GM12878 (cell line): ENCODE measurements around the gene OR10Z1. TPM values are rescaled to one million over a fixed set of nuclear protein-coding genes. Genes with fewer than 3 reads are reported as not detected.

Source experiments
- ATAC-seq: fragments of 200-7000 bp; cut with Tn5 transposase; 3 replicates; pipeline ENCODE4 v1.9.1; 2020; ENCODE audit warnings: mild to moderate bottlenecking, moderate library complexity
- BruUV-seq: library from RNA; stranded (reverse); fragments of 400-500 nt; replicated peaks from 2 replicates; lab custom pipeline; 2021; lab: Mats Ljungman, UMichigan
- CTCF ChIA-PET: fragments of 300-600 bp; sonication (Branson Sonifier 250); formaldehyde crosslinking; extraction: SDS; loops from one replicate; lab custom pipeline; 2021; ENCODE audit warnings: inconsistent platforms; lab: Yijun Ruan, JAX
- POLR2A ChIA-PET: fragments of 350-600 bp; formaldehyde crosslinking; extraction: SDS; loops from one replicate; lab custom pipeline; 2021; ENCODE audit warnings: inconsistent platforms; lab: Charles Lee
- RAD21 ChIA-PET: fragments of 300-600 bp; sonication (Branson Sonifier 250); formaldehyde crosslinking; loops from one replicate; lab custom pipeline; 2023; ENCODE audit warnings: antibody characterized with exemption; ENCODE audit not compliant: unreplicated experiment; lab: Charles Lee
- SMC1A ChIA-PET: fragments of 300-600 bp; sonication (Branson Sonifier 250); formaldehyde crosslinking; loops from one replicate; lab custom pipeline; 2023; ENCODE audit not compliant: unreplicated experiment, uncharacterized antibody; lab: Charles Lee
- DNase-seq: peaks from one replicate; pipeline ENCODE4 v3.0.0-alpha.2; 2011; ENCODE audit warnings: low read depth, low spot score
- FAIRE-seq: peaks from 3 replicates; lab custom pipeline; 2011; peaks lifted over from hg19 to GRCh38; lab: Jason Lieb, UNC
- H2AFZ ChIP-seq: 2 replicates; pipeline ENCODE4 v1.6.0; 2011; ENCODE audit warnings: low read depth, low read length, control low read depth; ENCODE audit not compliant: control insufficient read depth
- H3K27ac ChIP-seq: 2 replicates; pipeline ENCODE4 v1.5.1; 2011; ENCODE audit warnings: control low read depth; ENCODE audit not compliant: control insufficient read depth, insufficient read depth
- H3K27me3 ChIP-seq, 2 experiments: replicated peaks in 1 of 2; 2 replicates each; pipeline versions ENCODE4 v1.6.0 to v1.6.1; 2011; ENCODE audit warnings: low read length in 1 of 2; ENCODE audit not compliant: control insufficient read depth in 2 of 2, insufficient read depth in 2 of 2
- H3K36me3 ChIP-seq, 2 experiments: 2 replicates each; pipeline ENCODE4 v1.5.1; 2011; ENCODE audit warnings: low read length in 1 of 2; ENCODE audit not compliant: control insufficient read depth in 2 of 2, insufficient read depth in 2 of 2
- H3K4me1 ChIP-seq: 2 replicates; pipeline ENCODE4 v1.6.1; 2011; ENCODE audit warnings: mild to moderate bottlenecking, low read length, moderate library complexity, mixed read lengths; ENCODE audit not compliant: control insufficient read depth, insufficient read depth
- H3K4me2 ChIP-seq: 2 replicates; pipeline ENCODE4 v1.6.0; 2011; ENCODE audit warnings: control low read depth; ENCODE audit not compliant: control insufficient read depth, insufficient read depth
- H3K4me3 ChIP-seq: fragments of 200-600 bp; sonication (generic); 2 replicates; pipeline ENCODE4 v1.5.1; 2016
- H3K79me2 ChIP-seq: 2 replicates; pipeline ENCODE4 v1.6.0; 2011; ENCODE audit warnings: low read length; ENCODE audit not compliant: control insufficient read depth, insufficient read depth
- H3K9ac ChIP-seq: 2 replicates; pipeline ENCODE4 v1.8.0; 2011; ENCODE audit warnings: low read length, control low read depth, mixed read lengths; ENCODE audit not compliant: control insufficient read depth, insufficient read depth
- H3K9me3 ChIP-seq: replicated peaks from 3 replicates; pipeline ENCODE4 v1.5.1; 2011; ENCODE audit warnings: mild to moderate bottlenecking, low read length; ENCODE audit not compliant: control insufficient read depth, insufficient read depth
- H4K20me1 ChIP-seq: 2 replicates; pipeline ENCODE4 v1.6.0; 2011; ENCODE audit not compliant: control insufficient read depth, insufficient read depth
- BACH1 ChIP-seq: fragments of 450-650 bp; IDR thresholded peaks from 2 replicates; pipeline ENCODE4 v1.6.1; 2017; ENCODE audit warnings: mild to moderate bottlenecking, borderline replicate concordance
- FOXK2 ChIP-seq: fragments of 450-650 bp; IDR thresholded peaks from 2 replicates; pipeline ENCODE4 v1.6.1; 2017; ENCODE audit warnings: mild to moderate bottlenecking, moderate library complexity
- IKZF1 ChIP-seq: fragments of 450-650 bp; conservative IDR thresholded peaks from 2 replicates; pipeline ENCODE4 v1.6.1; 2017; ENCODE audit warnings: antibody characterized with exemption, mild to moderate bottlenecking
- JUND ChIP-seq: IDR thresholded peaks from 2 replicates; pipeline ENCODE4 v1.6.1; 2012; ENCODE audit warnings: low read depth, mild to moderate bottlenecking, low read length, improper control_type of control experiment, moderate library complexity
- NR2F1 ChIP-seq: fragments of 450-650 bp; conservative IDR thresholded peaks from 2 replicates; pipeline ENCODE4 v1.6.1; 2017; ENCODE audit warnings: mild to moderate bottlenecking
- RCOR1 ChIP-seq: conservative IDR thresholded peaks from 2 replicates; pipeline ENCODE4 v1.6.1; 2012; ENCODE audit warnings: low read depth, low read length, improper control_type of control experiment
- SIX5 ChIP-seq: IDR thresholded peaks from 2 replicates; pipeline ENCODE4 v1.6.1; 2011; ENCODE audit warnings: mild to moderate bottlenecking, low read depth, low read length, moderate library complexity; ENCODE audit not compliant: severe bottlenecking
- TARDBP ChIP-seq: IDR thresholded peaks from 2 replicates; pipeline ENCODE4 v1.6.1; 2016; ENCODE audit warnings: borderline replicate concordance
- WRNIP1 ChIP-seq: IDR thresholded peaks from 2 replicates; pipeline ENCODE4 v1.6.1; 2011; ENCODE audit warnings: low read depth, low read length, improper control_type of control experiment, borderline replicate concordance
- YBX1 ChIP-seq: fragments of 450-650 bp; IDR thresholded peaks from 2 replicates; pipeline ENCODE4 v1.6.1; 2016; ENCODE audit warnings: antibody characterized with exemption
- WGBS: methylation state at CpG from one replicate; pipeline ENCODE4 v1.1.6; 2016; ENCODE audit warnings: low lambda C conversion rate; ENCODE audit not compliant: insufficient replicate concordance, insufficient coverage; ENCODE audit errors: missing lambda C conversion rate; 5-methylcytosine and 5-hydroxymethylcytosine counted together
- in situ Hi-C: fragments of 300-500 bp; cut with MboI; formaldehyde crosslinking; loops from 9 replicates; pipeline ENCODE4 v1.14.3; 2018; ENCODE audit warnings: mixed read lengths
- intact Hi-C: fragments of 100-400 bp; cut with micrococcal nuclease; formaldehyde crosslinking; loops from one replicate; pipeline ENCODE4 v1.14.2; 2022; ENCODE audit not compliant: unreplicated experiment
- polyA plus RNA-seq, 11 experiments: library from polyadenylated mRNA; depleted of rRNA in 4 of 11; unstranded in 6 of 11; stranded (reverse) in 5 of 11; fragments of >200 nt; fragmentation: Nextera tagmentation in 4 of 11; fragmentation: Illumina TruSeq in 1 of 11; extraction: Ambion mirVana in 4 of 11; extraction: Trizol in 1 of 11; gene quantifications; 1 replicate in 1 of 11; 2 replicates in 10 of 11; pipeline versions ENCODE4 v1.2.1 to v1.2.3, GENCODE V29; 2011 to 2016; ENCODE audit warnings: inconsistent platforms in 2 of 11, missing spikeins in 2 of 11, low read depth in 1 of 11
- total RNA-seq, 4 experiments: library from RNA; depleted of rRNA in 3 of 4; stranded (reverse); fragments of >200 nt in 3 of 4; fragmentation: Illumina TruSeq in 1 of 4; extraction: Trizol in 1 of 4; gene quantifications; 2 replicates each; pipeline versions ENCODE4 v1.2.1 to v1.2.3, GENCODE V29; 2013 to 2021
- TF ChIP-seq, protein P1 (sequence below): fragments of 450-650 bp; formaldehyde crosslinking; IDR thresholded peaks from 2 replicates; pipeline ENCODE4 v1.4.0; 2022; ENCODE audit warnings: mild to moderate bottlenecking, moderate library complexity
- TF ChIP-seq, protein P2 (sequence below): fragments of 450-650 bp; IDR thresholded peaks from 2 replicates; pipeline ENCODE4 v1.6.1; 2017; ENCODE audit warnings: low read depth, mild to moderate bottlenecking, moderate library complexity
- TF ChIP-seq, protein P3 (sequence below): IDR thresholded peaks from 2 replicates; pipeline ENCODE4 v1.6.1; 2012; ENCODE audit warnings: low read depth, low read length, improper control_type of control experiment

Gene OR10Z1
- total and polyA plus RNA-seq, 10 of the 15 experiments (the other 5 are each of a cell fraction or from before 2014, with no cell fraction given), result not detected

DNA sequence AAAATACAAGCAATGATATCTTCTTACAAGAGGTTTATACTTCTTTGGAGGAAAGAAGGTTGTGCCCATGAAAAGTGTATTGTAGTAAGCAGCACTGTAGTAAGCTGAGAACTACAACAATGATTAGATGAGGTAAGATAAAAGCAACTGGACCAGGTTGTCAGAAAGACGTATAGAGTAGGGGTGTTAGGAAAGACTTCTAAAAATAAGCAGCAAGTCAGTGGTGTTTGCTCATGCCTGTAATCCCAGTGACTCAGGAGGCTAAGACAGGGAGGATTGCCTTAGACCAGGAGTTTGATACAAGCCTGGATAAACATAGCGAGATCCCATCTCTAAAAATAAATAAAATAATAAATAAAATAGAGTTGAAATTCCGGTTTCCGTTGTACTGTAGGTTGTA is 21.1 kb upstream of the OR10Z1 start (continued):
- TF ChIP-seq, protein P1, sequence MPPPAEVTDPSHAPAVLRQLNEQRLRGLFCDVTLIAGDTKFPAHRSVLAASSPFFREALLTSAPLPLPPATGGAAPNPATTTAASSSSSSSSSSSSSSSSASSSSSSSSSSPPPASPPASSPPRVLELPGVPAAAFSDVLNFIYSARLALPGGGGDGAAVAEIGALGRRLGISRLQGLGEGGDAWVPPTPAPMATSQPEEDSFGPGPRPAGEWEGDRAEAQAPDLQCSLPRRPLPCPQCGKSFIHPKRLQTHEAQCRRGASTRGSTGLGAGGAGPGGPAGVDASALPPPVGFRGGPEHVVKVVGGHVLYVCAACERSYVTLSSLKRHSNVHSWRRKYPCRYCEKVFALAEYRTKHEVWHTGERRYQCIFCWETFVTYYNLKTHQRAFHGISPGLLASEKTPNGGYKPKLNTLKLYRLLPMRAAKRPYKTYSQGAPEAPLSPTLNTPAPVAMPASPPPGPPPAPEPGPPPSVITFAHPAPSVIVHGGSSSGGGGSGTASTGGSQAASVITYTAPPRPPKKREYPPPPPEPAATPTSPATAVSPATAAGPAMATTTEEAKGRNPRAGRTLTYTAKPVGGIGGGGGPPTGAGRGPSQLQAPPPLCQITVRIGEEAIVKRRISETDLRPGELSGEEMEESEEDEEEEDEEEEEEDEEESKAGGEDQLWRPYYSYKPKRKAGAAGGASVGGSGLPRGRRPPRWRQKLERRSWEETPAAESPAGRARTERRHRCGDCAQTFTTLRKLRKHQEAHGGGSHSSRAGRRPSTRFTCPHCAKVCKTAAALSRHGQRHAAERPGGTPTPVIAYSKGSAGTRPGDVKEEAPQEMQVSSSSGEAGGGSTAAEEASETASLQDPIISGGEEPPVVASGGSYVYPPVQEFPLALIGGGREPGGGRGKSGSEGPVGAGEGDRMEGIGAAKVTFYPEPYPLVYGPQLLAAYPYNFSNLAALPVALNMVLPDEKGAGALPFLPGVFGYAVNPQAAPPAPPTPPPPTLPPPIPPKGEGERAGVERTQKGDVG (CRISPR knock-in tag), result no peak
- no peak for TF ChIP-seq BACH1
- no peak for TF ChIP-seq IKZF1
- TF ChIP-seq FOXK2, result no peak
- no peak for TF ChIP-seq YBX1
- TF ChIP-seq, protein P2, sequence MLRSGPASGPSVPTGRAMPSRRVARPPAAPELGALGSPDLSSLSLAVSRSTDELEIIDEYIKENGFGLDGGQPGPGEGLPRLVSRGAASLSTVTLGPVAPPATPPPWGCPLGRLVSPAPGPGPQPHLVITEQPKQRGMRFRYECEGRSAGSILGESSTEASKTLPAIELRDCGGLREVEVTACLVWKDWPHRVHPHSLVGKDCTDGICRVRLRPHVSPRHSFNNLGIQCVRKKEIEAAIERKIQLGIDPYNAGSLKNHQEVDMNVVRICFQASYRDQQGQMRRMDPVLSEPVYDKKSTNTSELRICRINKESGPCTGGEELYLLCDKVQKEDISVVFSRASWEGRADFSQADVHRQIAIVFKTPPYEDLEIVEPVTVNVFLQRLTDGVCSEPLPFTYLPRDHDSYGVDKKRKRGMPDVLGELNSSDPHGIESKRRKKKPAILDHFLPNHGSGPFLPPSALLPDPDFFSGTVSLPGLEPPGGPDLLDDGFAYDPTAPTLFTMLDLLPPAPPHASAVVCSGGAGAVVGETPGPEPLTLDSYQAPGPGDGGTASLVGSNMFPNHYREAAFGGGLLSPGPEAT, result no peak

- WGBS, result 23% methylated on average over 1 of the region's 1 CpG
- POLR2A ChIA-PET, result no interaction called here
- H3K27ac ChIP-seq, result no peak overlapping the region
- no peak for FAIRE-seq
- SMC1A ChIA-PET, result no interaction called here
- no TSS peak for BruUV-seq
- intact Hi-C loops, result no loop called here
- in situ Hi-C loops, result no loop called here
- no peaks in the 10 kb centered on the region for H3K9me3 ChIP-seq
- H3K27me3 ChIP-seq, result no peaks in the 10 kb centered on the region
- H4K20me1 ChIP-seq, result no peaks in the 10 kb centered on the region
- H3K4me1 ChIP-seq, result no peaks in the 10 kb centered on the region
- no peak overlapping the region for H3K4me2 ChIP-seq
- H3K36me3 ChIP-seq, result no peaks in the 10 kb centered on the region
- H3K4me3 ChIP-seq, result no peak overlapping the region
- H3K79me2 ChIP-seq, result no peaks in the 10 kb centered on the region
- no peak for DNase-seq
- H2AFZ ChIP-seq, result no peak overlapping the region
- no peak for ATAC-seq
- CTCF ChIA-PET, result no interaction called here
- no peak overlapping the region for H3K9ac ChIP-seq
- RAD21 ChIA-PET, result no interaction called here
- no peak for TF ChIP-seq SIX5
- no peak for TF ChIP-seq NR2F1
- TF ChIP-seq JUND, result no peak
- TF ChIP-seq, protein P1 (CRISPR knock-in tag), result no peak
- TF ChIP-seq WRNIP1, result no peak
- no peak for TF ChIP-seq RCOR1
- TF ChIP-seq, protein P3, sequence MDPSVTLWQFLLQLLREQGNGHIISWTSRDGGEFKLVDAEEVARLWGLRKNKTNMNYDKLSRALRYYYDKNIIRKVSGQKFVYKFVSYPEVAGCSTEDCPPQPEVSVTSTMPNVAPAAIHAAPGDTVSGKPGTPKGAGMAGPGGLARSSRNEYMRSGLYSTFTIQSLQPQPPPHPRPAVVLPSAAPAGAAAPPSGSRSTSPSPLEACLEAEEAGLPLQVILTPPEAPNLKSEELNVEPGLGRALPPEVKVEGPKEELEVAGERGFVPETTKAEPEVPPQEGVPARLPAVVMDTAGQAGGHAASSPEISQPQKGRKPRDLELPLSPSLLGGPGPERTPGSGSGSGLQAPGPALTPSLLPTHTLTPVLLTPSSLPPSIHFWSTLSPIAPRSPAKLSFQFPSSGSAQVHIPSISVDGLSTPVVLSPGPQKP, result no peak
- TF ChIP-seq TARDBP, result no peak
Observed at GRCh38 chr1:158586942-158587341, 18.1 kb upstream of the OR10Z1 start.
